ENCODE measurements around the gene DUSP22.

DUSP22 gene

DNA sequence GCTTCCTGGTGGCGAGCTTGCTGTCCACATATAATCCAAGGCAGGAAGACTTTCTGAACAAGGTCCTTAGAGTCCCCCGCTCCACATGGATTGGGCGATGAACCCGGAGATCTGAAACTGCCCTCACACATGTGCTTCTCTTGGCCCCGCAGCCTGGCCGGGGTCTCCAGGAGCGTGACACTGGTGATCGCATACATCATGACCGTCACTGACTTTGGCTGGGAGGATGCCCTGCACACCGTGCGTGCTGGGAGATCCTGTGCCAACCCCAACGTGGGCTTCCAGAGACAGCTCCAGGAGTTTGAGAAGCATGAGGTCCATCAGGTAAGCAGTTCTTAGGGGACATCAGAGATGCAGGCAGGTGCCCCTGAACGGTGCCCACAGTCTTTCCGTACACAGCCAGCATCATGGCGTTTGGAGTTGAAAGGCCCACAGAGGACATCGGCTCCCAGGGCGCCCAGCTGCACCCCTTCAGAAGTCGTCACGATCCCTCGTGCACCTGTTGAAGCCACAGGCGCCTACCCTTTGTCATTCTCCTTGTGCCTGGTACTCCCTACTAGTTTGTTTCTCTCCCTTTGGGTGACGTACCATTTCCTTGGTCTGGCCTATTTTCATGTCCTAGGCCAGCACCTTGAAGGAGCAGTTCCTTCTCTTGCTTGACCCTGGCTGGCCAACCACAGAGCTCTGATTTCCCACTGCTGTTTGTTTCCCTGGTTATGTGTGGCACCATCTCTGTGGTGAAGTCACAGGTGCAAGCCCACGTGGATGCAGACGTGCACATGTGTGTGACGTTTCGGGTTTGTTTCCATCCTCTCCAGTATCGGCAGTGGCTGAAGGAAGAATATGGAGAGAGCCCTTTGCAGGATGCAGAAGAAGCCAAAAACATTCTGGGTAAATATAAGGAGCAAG, 55.9 kb downstream of the DUSP22 start:
- peaks cover 17% of the 10 kb centered on the region for H3K4me1 Mint-ChIP-seq (ENCODE audit: low read depth)
- no peak overlapping the region for H3K27ac Mint-ChIP-seq

DNA sequence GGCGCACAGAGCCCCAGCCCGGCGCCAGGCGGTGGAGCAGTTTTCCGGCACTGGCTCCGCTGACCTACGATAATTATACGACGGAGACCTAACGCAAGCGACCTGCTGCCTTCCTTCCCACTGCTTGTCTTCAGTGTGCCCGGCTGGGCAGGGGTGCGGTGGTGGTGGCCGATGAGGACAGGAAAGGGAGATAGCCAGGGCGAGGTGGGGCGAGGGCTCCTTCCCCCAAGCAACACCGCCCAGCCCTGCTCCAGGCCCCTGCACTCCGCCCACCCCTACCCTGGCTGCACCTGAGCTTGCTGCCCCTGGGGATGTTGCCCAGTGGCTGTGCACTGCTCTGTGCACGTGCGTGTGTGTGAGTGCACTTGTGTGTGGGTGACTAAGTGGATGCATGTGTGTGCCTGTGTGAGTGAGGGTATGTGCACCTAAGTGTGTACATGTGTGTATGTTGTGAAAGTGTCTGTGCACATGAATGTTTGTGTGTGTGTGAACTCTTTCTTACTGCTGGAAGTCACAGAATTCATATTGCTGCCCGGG, 56.6 kb downstream of the DUSP22 start:
- Mint-ChIP-seq H3K27ac (no peak overlapping the region), H3K36me3 (ENCODE audit: low read depth) (peaks cover 27% of the 10 kb centered on the region), H3K4me1 (ENCODE audit: low read depth) (peaks cover 11% of the 10 kb centered on the region), H3K4me3 (no peak overlapping the region), H3K9me3 (no peaks in the 10 kb centered on the region), H3K27me3 (no peaks in the 10 kb centered on the region)

More for the DNA sequence above, 55.9 kb downstream of the DUSP22 start:
- Mint-ChIP-seq H3K9me3 (no peaks in the 10 kb centered on the region), H3K4me3 (no peak overlapping the region), H3K36me3 (ENCODE audit: low read depth) (peaks cover 30% of the 10 kb centered on the region), H3K27me3 (no peaks in the 10 kb centered on the region)

DNA sequence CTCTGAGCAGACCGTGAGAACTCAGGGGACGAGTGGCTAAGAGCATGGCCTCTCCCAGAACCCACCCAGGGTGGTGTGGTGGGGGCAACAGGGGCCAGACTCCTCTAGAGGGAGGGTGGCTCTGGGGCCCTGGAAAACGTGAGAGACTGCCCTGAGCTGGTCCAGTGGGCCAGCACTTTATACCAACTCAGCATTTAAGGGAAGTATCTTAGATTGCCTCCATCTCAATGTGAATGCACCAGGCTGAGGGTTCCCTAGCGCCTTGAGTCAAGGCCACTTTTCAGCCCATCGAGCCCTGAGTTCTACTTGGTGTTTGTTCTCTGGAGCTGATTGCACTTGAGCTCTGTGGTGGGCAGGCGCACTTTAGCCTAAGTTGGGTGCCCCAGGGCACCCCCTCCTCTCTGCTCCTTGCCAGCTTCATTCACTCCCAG, 57.2 kb downstream of the DUSP22 start:
- no peaks in the 10 kb centered on the region for H3K9me3 Mint-ChIP-seq
- no peak overlapping the region for H3K4me3 Mint-ChIP-seq
- no peaks in the 10 kb centered on the region for H3K27me3 Mint-ChIP-seq
- H3K27ac Mint-ChIP-seq = no peak overlapping the region
- H3K4me1 Mint-ChIP-seq (ENCODE audit: low read depth) = peaks cover 10% of the 10 kb centered on the region
- peaks cover 22% of the 10 kb centered on the region for H3K36me3 Mint-ChIP-seq (ENCODE audit: low read depth)

DNA sequence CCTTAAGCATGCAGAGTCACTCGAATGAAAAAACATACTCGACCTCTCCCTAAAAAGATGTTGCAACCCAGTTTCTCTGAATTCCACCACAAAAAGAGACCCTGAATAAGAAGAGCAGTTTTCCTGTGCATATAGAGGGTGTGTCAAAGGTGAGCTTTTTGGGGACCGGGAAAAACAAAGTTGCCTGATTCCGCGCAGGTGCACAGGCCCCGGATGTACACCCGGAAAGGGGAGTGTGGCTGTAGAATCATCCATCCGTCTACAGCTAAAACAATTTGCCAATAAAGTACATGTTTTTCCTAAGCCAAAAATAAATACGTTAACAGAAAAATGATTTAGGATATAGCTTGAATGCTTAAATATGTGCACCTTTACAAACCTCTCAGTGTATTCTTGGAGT, 58.1 kb downstream of the DUSP22 start:
- no peak overlapping the region for H3K4me3 Mint-ChIP-seq
- no peak overlapping the region for H3K27ac Mint-ChIP-seq
- no peaks in the 10 kb centered on the region for H3K27me3 Mint-ChIP-seq
- H3K9me3 Mint-ChIP-seq = no peaks in the 10 kb centered on the region
- peaks cover 21% of the 10 kb centered on the region for H3K36me3 Mint-ChIP-seq (ENCODE audit: low read depth)
- H3K4me1 Mint-ChIP-seq (ENCODE audit: low read depth) = peaks cover 10% of the 10 kb centered on the region

DNA sequence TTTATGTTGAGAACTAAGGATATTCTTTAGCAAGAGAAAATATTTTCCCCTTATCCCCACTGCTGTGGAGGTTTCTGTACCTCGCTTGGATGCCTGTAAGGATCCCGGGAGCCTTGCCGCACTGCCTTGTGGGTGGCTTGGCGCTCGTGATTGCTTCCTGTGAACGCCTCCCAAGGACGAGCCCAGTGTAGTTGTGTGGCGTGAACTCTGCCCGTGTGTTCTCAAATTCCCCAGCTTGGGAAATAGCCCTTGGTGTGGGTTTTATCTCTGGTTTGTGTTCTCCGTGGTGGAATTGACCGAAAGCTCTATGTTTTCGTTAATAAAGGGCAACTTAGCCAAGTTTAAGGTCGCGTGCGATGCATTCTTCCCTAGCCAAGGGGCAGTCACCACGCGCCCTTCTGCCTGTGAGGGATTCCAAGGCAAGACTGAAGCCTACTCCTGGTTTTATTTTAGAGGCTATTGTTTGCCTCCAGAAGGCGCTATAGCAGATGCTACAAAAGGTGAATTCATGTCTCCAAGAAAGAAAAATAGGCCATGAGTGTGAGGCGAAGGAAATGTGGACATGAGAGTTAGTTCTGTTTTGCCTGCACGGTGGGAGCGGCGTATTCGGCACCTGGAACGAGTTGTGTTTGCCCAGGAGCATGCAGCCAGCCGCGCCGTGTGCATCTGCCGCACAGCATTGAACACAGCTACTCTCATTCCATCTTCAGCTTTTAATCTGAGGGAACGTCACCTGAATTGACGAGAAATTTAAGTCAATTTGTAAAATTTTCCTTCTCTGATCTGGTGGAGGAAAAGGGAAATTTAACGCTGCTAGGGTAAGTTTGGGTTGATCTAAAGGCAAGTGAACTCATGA, 59.0 kb downstream of the DUSP22 start:
- no peaks in the 10 kb centered on the region for H3K27me3 Mint-ChIP-seq
- H3K4me3 Mint-ChIP-seq = no peak overlapping the region
- peaks cover 21% of the 10 kb centered on the region for H3K36me3 Mint-ChIP-seq (ENCODE audit: low read depth)
- no peak overlapping the region for H3K27ac Mint-ChIP-seq
- peaks cover 15% of the 10 kb centered on the region for H3K4me1 Mint-ChIP-seq (ENCODE audit: low read depth)
- no peaks in the 10 kb centered on the region for H3K9me3 Mint-ChIP-seq

DNA sequence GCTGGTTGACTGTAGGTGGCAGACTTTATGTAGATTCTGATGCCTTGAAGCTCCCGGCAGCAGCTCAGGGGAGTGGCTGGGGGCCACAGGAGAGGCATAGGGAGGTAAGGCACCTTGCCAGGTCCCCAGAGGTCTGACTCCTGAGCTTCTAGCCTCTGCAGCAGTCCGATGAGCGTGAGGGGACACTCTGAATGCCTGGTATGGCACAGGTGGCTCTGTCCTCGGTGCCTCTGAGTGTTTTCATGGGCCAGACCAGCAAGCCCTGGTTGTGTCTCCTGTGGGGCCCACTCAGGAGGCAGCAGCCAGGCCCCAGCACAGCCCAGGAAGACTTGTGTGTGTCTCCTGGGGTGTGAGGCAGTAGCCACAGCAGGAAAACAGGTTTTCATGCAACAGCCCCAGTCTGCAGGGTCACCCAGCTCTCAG, 59.6 kb downstream of the DUSP22 start:
- Mint-ChIP-seq H3K4me3 (no peak overlapping the region), H3K9me3 (no peaks in the 10 kb centered on the region), H3K27ac (no peak overlapping the region), H3K36me3 (ENCODE audit: low read depth) (peaks cover 21% of the 10 kb centered on the region), H3K4me1 (ENCODE audit: low read depth) (peaks cover 19% of the 10 kb centered on the region), H3K27me3 (no peaks in the 10 kb centered on the region)

DNA sequence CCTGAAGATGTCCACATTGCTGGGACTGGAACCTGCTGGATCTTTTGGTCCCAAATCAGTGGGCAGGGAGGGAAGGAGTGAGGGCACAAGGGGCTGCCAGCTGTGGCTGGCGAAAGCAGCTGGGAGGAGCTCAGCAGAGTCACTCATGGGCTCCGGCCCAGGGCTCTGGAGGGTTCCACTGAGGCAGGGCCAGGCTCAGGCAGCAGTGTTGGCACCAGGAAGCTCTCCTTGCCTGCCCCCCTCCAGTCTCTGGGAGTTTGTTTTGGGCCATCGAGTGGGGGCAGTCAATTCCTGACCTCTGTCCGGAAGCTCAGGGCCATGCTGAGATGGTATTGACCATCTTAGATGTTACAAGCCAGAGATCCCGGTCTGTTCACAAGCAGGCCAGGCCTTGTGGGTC, 60.2 kb downstream of the DUSP22 start:
- Mint-ChIP-seq H3K4me1 (ENCODE audit: low read depth) (peaks cover 21% of the 10 kb centered on the region), H3K36me3 (ENCODE audit: low read depth) (peaks cover 17% of the 10 kb centered on the region), H3K27me3 (no peaks in the 10 kb centered on the region), H3K9me3 (no peaks in the 10 kb centered on the region), H3K27ac (no peak overlapping the region), H3K4me3 (no peak overlapping the region)

DNA sequence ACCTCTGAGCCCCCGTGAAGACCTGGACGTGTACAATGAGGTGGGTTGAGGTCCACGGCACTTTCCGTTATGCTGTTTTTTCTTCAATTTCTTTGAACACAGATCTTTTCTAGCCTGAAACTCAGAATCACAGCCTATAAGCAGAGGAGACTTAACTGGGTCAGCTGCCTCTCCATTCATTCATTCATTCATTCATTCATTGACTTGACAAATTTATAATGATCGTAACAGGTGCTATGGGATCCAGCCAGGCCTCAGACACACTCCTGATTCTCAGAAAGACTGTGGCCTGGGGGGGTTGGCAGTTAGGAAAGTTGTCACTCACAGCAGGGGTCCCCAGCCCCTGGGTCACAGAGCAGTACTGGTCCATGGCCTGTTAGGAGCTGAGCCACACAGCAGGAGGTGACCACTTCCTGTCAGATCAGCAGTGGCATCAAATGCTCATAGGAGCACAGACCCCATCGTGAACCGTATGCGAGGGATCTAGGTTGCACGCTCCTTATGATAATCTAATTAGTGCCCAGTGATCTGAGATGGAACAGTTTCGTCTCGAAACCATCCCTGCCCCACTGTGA, 60.7 kb downstream of the DUSP22 start:
- peaks cover 12% of the 10 kb centered on the region for H3K36me3 Mint-ChIP-seq (ENCODE audit: low read depth)
- no peaks in the 10 kb centered on the region for H3K27me3 Mint-ChIP-seq
- no peaks in the 10 kb centered on the region for H3K9me3 Mint-ChIP-seq
- no peak overlapping the region for H3K4me3 Mint-ChIP-seq
- peaks cover 22% of the 10 kb centered on the region for H3K4me1 Mint-ChIP-seq (ENCODE audit: low read depth)
- no peak overlapping the region for H3K27ac Mint-ChIP-seq

DNA sequence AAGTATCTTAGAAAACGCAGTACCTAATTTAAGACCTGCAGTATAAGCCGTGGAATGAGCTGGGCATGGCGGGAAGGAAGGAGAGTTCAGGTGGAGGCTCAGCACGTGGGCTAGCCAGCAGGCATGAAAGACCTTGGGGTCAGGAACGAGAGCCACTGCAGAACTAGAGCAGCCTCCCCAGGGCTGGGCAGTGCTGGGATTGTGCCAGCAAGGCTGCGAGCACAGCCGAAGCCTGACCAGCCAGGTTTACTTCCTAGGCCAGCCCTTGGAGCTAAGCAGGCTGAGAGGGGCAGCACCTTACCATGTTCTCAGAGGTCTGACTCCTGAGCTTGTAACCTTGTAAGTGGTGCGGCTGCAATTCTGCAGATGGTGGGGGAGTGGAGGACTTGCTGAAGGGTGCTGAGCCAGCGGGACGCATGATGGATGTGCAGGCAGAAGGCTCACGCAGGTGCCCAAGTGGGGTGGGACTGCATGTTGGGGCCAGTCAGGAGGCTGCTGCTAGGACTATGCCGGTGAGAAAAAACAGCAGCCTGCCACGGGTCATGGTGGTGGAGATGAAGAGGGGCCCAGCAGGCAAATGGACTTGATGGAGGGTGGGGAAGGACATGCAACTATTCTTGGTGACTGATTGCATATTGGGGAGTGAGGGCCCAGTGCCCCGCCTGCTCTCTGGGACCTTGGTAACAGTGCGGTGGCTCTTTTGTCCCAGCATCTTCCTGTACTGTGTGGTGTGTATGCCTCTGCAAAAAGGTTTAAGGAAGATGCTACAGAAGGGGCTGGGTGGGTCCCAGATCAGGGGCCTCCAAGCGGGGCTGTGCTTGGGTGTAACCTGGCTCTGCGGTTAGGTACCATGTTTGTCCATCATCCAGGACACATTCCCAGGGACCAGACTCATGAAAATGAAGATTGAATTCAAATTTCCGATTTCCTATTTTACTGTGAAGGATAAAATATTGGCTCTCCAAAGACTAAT, 61.6 kb downstream of the DUSP22 start:
- H3K4me3 Mint-ChIP-seq = no peak overlapping the region
- H3K36me3 Mint-ChIP-seq (ENCODE audit: low read depth) = peaks cover 5% of the 10 kb centered on the region
- H3K9me3 Mint-ChIP-seq = no peaks in the 10 kb centered on the region
- no peak overlapping the region for H3K27ac Mint-ChIP-seq
- H3K27me3 Mint-ChIP-seq = no peaks in the 10 kb centered on the region
- H3K4me1 Mint-ChIP-seq (ENCODE audit: low read depth) = peaks cover 31% of the 10 kb centered on the region

DNA sequence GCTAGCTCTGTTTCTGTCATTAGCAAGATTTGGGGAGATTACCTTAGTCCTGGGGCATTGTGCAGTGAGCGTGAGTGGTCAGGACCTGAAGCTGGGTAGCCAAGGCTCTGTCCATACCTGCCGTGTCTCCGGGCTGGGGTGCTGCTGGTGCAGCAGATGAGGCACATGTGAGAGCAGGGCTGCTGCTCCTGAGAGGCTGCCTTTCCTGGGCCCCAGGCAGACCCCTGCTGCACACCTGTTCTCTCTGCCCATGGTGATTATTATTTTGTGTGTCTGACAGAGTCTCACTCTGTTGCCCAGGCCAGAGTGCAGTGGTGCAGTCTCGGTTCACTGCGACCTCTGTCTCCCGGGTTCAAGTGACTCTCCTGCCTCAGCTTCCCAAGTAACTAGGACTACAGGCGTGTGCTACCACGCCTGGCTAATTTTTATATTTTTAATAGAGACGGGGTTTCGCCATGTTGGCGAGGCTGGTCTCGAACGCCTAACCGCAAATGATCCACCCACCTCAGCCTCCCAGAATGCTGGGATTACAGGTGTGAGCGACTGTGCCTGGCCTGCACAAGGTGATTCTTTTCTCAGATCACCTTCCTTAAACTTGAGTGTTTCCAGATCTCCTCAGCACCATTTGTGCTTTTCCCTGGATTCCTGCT, 62.5 kb downstream of the DUSP22 start:
- no peak overlapping the region for H3K4me3 Mint-ChIP-seq
- no peaks in the 10 kb centered on the region for H3K9me3 Mint-ChIP-seq
- no peak overlapping the region for H3K27ac Mint-ChIP-seq
- peaks cover 5% of the 10 kb centered on the region for H3K36me3 Mint-ChIP-seq (ENCODE audit: low read depth)
- H3K4me1 Mint-ChIP-seq (ENCODE audit: low read depth) = peaks cover 31% of the 10 kb centered on the region
- no peaks in the 10 kb centered on the region for H3K27me3 Mint-ChIP-seq

DNA sequence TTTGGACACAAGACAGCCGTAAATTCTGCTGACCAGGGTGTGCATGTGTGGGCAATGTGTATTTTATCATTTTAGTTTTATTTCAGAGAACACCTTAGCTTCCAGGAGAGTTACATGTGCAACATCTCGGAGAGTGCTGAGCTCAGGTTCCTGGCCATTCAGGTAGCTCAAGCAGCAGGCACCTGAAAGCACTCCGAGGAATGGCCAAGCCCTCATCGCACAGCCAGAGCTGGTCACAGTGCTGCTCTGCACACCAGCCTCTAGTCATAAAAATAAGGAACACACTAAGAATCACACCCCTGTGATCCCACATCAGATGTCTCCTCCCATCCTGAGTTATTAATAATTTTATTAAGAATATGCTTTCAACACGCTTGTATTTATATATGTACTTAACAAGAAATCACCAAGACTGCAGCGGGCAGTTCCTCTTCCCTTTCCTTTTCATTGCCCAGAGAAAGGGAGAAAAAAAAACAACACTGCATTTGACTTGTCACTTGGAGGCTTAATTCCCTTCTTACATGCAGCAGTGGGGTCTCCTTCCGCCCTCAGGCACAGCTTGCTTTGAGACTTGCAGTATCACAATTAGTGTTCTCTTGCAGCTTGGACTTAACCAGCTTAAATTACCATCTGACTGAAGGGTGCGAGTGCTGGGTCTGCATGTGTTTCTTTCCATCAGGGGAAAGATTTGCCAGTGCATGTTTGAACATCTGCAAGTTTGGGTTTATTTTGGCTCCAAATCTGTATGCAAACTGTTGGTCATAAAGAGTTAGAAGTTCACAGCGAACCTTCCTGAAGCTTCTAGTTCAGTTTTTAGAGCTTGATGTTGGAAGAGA, 63.3 kb downstream of the DUSP22 start:
- Mint-ChIP-seq H3K4me1 (ENCODE audit: low read depth) (peaks cover 35% of the 10 kb centered on the region), H3K36me3 (ENCODE audit: low read depth) (no peaks in the 10 kb centered on the region), H3K27me3 (no peaks in the 10 kb centered on the region), H3K27ac (no peak overlapping the region), H3K4me3 (no peak overlapping the region), H3K9me3 (no peaks in the 10 kb centered on the region)

DNA sequence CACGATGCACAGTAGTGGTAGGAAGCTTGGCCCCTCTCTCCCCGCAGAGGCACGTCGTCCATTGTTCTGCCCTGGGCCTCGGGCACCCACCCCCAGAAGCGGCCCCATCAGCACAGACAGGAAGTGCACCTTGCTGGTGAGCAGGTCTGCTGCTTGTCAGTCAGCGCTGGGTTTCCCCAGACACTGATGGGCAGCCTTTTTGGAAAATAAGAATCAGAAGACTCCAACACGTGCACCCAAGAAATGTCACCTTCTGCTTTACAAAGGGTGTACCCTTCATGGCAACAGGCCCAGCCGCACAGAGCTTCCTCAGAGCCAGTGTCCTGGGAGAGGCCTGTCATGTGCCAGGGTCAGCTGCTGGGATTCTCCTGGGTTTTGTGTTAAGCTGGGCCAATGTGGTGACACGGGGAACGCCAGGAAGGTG, 64.6 kb downstream of the DUSP22 start:
- Mint-ChIP-seq H3K4me1 (ENCODE audit: low read depth) (peaks cover 35% of the 10 kb centered on the region), H3K4me3 (peak overlapping the region; percentile 1), H3K36me3 (ENCODE audit: low read depth) (no peaks in the 10 kb centered on the region), H3K27me3 (no peaks in the 10 kb centered on the region), H3K9me3 (no peaks in the 10 kb centered on the region), H3K27ac (peak overlapping the region; percentile 91)

Measured in stimulated activated naive CD8-positive, alpha-beta T cell treated with anti-CD3 and anti-CD28 coated beads, Interleukin-15, Interleukin-2, amounts not matched to agents 100 ng/mL and 50 ng/mL, for 24 hours (primary cell).